ENCODE measurements around the gene TLX2.
"Not testable (repeated sequence)": the region's sequence is repeated elsewhere in the genome, so short reads cannot be mapped to it uniquely, and the experiment has no call there.

GRCh38 chr2:74561022-74561421 lies 46.8 kb downstream of the TLX2 start:
- TF ChIP-seq, protein P1, sequence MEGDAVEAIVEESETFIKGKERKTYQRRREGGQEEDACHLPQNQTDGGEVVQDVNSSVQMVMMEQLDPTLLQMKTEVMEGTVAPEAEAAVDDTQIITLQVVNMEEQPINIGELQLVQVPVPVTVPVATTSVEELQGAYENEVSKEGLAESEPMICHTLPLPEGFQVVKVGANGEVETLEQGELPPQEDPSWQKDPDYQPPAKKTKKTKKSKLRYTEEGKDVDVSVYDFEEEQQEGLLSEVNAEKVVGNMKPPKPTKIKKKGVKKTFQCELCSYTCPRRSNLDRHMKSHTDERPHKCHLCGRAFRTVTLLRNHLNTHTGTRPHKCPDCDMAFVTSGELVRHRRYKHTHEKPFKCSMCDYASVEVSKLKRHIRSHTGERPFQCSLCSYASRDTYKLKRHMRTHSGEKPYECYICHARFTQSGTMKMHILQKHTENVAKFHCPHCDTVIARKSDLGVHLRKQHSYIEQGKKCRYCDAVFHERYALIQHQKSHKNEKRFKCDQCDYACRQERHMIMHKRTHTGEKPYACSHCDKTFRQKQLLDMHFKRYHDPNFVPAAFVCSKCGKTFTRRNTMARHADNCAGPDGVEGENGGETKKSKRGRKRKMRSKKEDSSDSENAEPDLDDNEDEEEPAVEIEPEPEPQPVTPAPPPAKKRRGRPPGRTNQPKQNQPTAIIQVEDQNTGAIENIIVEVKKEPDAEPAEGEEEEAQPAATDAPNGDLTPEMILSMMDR (conservative IDR thresholded peaks at IDR 0.05; ENCODE audit: low read depth, low read length) = not testable (repeated sequence)
- TF ChIP-seq EZH2 (IDR thresholded peaks at IDR 0.05; ENCODE audit: low read length, unreplicated experiment); EZH2phosphoT487 (IDR thresholded peaks at IDR 0.05; ENCODE audit: borderline replicate concordance, low read length): not testable (repeated sequence)
